ENCODE results near the gene DPY30. TPM values are rescaled to one million over a fixed set of nuclear protein-coding genes. Genes with fewer than 3 reads are reported as not detected.

Gene DPY30
- 10 to 100 TPM; 44.8 to 64.2 (median 63.9) TPM for total RNA-seq

- intact Hi-C loops (cut with DNase I; ENCODE audit: low total_unique reads): no loop called here
- Histone ChIP-seq H3K4me1 (peaks cover 0 to 4% of the 10 kb centered on the region in 2 donors), H3K36me3 (no peaks in the 10 kb centered on the region), H3K27me3 (no peaks in the 10 kb centered on the region), H3K9me3 (no peaks in the 10 kb centered on the region), H3K27ac (peak within 1 kb of the TSS; percentile 70 to 78), H3K4me3 (peak within 1 kb of the TSS; percentile 71 to 80 (median 76))
- peak; percentile 83 to 88 for DNase-seq (ENCODE audit: low spot score in 2 of 2)
- TF ChIP-seq CTCF (IDR thresholded peaks at IDR 0.05): no peak
- peak; percentile 85 for TF ChIP-seq POLR2A (IDR thresholded peaks at IDR 0.05)
- TF ChIP-seq POLR2AphosphoS5 (IDR thresholded peaks at IDR 0.05): peak; percentile 51 to 81 (median 66)
Observed at GRCh38 chr2:32039447-32040219, at the start of gene DPY30. TSS of gene DPY30 (minus strand) at chr2:32039805. CDS start at chr2:32039456, 349 bp downstream.

GRCh38 chr2:32074134-32074506, 34.5 kb upstream of the DPY30 start:
- no peak overlapping the region for H3K4me3 ChIP-seq
- intact Hi-C loops (cut with DNase I; ENCODE audit: low total_unique reads): no loop called here
- no peak for TF ChIP-seq CTCF (IDR thresholded peaks at IDR 0.05)
- H3K36me3 ChIP-seq: no peaks in the 10 kb centered on the region
- H3K4me1 ChIP-seq: no peaks in the 10 kb centered on the region
- no peak for DNase-seq (ENCODE audit: low spot score in 2 of 2)
- H3K27me3 ChIP-seq: no peaks in the 10 kb centered on the region
- no peaks in the 10 kb centered on the region for H3K9me3 ChIP-seq
- no peak overlapping the region for H3K27ac ChIP-seq

- Histone ChIP-seq H3K9me3 (no peaks in the 10 kb centered on the region), H3K4me3 (no peak overlapping the region), H3K36me3 (no peaks in the 10 kb centered on the region), H3K27me3 (no peaks in the 10 kb centered on the region), H3K4me1 (no peaks in the 10 kb centered on the region), H3K27ac (no peak overlapping the region)
- DNase-seq (ENCODE audit: low spot score in 2 of 2): no peak
- intact Hi-C loops (cut with DNase I; ENCODE audit: low total_unique reads): no loop called here
- TF ChIP-seq POLR2AphosphoS5 (IDR thresholded peaks at IDR 0.05) (no peak), POLR2A (IDR thresholded peaks at IDR 0.05) (no peak), CTCF (IDR thresholded peaks at IDR 0.05) (no peak)
Observed at GRCh38 chr2:32067549-32067948, 27.9 kb upstream of the DPY30 start.

DNA sequence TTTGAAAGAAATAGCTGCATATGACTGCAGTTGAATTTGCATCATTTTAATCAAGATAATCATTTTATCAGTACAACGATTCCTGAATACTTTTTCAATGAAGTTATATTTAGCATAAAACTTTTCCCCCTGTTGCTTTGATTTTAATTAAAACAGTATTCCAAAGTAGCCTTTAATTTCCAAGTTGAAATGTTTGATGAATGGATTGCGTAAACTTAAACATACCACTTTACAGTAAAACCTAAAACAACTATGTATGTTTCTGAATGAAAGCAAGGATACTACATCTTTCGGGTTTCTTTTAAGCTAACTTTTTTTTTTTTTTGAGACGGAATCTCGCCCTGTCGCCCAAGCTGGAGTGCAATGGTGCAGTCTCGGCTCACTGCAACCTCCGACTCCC, 25.1 kb upstream of the DPY30 start:
- no peak overlapping the region for H3K27ac ChIP-seq
- no peaks in the 10 kb centered on the region for H3K4me1 ChIP-seq
- H3K27me3 ChIP-seq: no peaks in the 10 kb centered on the region
- H3K4me3 ChIP-seq: peak overlapping the region; percentile 85
- intact Hi-C loops (cut with DNase I; ENCODE audit: low total_unique reads): no loop called here
- H3K9me3 ChIP-seq: no peaks in the 10 kb centered on the region
- DNase-seq (ENCODE audit: low spot score in 2 of 2): no peak
- no peaks in the 10 kb centered on the region for H3K36me3 ChIP-seq
- TF ChIP-seq CTCF (IDR thresholded peaks at IDR 0.05): no peak
- TF ChIP-seq POLR2AphosphoS5 (IDR thresholded peaks at IDR 0.05): no peak
- no peak for TF ChIP-seq POLR2A (IDR thresholded peaks at IDR 0.05)

- DNase-seq (ENCODE audit: low spot score in 2 of 2): no peak
- Histone ChIP-seq H3K36me3 (no peaks in the 10 kb centered on the region), H3K4me3 (peak overlapping the region; percentile 85), H3K27me3 (no peaks in the 10 kb centered on the region), H3K27ac (peak overlapping the region; percentile 83 to 85), H3K4me1 (no peaks in the 10 kb centered on the region), H3K9me3 (no peaks in the 10 kb centered on the region)
- intact Hi-C loops (cut with DNase I; ENCODE audit: low total_unique reads): no loop called here
- TF ChIP-seq POLR2A (IDR thresholded peaks at IDR 0.05): no peak
- TF ChIP-seq POLR2AphosphoS5 (IDR thresholded peaks at IDR 0.05): no peak
Observed at GRCh38 chr2:32064021-32064601, 24.5 kb upstream of the DPY30 start.
